ENCODE data around the gene SEC24D.

Gene SEC24D

GRCh38 chr4:118772767-118773428 is 63.0 kb downstream of the SEC24D start:
- DNase-seq = no peak

DNA sequence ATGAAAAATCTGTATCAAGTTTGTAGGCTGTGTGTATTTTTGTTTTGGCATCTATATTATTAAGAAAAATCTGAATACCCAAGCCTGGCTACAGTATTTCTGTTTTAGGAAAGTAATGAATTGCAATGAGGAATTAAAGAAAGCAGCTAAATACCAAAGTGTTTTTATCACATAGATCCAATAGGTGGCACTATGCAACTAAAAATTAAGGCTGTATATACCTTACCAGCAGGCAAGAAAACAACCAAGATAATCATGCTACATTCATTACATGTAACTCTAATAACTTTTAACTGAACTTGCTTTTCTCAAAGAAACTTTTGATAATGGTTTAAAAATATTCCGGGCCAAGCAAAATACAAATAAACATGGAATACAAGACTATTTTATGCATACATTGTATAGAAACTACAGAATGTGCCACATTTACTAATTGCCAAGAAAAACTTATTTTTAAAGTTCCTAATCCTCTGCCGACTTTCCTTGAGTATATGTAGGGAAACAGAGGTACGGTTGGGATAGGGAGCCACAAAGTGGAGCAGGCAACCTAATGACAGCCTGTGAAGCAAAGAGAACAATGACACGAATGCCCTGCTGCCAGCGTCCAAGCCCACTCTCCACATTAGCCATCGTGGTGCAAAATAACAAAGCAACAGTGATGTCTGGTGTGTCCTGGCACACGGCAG is 63.7 kb downstream of the SEC24D start:
- DNase-seq = no peak

DNA sequence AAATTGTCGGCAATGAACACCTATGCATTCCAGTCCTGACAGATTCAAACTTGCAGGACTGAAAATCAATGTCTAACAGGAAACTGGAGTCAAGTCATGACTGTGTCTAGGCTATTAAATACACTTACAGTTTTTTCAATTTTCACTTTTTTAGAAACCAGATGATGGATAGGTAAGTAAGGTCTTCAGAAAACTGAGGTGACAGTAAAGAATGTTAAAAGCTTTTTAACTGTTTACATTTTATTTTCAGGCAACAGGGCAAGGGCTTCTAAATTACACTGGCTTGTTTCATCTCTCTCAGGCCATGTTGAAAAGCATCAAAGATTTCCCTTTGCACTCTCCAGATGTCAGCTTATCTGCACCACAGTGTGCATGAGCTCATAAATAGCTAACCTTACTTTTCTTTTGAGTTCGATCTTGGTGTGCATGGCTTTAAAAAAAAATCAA is 65.2 kb downstream of the SEC24D start:
- DNase-seq = no peak

DNA sequence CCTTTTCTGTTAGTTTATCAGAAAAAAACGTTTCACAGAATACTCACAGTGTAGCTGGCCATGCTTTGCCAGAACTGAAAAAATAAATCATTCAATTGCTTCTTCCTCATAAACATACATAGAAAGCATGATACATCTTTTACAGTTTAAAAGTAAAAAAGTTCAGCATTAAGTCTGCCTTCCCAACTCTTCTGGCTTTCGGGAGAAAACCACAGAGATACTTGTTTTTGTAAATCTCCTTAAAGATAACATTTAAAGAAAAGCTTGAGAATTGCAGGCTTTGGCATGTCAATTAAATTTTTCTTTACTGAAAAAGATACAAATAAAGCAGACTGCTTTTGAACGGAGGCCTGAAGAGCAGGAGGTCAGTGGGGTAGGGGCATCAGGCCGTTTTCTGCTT is 66.8 kb downstream of the SEC24D start:
- DNase-seq = no peak

DNA sequence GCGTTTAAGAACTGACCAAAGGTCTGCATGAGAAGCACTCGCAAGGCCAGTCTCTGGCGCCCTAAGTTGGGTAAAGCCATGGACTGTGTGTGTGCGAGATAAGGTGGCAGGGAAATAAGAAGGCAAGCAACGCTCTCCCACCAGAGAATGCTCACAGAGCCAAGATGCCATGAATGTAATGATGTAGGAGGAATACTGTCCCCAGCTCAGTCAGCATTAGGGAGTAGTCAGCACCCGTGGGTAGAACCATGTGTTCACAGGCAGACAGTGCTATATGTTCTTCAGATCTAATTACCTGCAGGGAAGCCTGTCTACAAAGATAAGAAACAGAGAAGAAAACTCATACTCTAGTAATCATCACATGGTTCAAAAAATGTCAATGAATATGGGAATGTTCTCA is 68.8 kb downstream of the SEC24D start:
- no peak for DNase-seq

DNA sequence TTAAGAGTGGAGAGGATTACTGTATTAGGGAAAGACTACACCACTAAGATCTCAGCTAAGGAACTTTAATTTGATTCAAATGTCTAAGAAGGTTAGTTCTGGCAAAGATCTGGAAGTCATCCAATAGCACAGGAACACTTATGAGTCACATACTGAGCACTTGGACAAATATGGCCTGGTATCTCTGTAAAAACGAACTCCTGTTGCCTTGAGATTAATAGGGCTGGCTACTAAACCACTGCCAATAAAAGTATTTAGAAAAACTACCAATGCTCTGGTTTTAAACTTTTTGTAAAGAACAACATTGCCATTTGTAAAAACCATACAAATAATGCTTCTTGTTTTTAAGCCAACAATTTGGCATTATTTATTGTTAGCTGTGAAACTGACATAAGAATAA is 70.5 kb downstream of the SEC24D start:
- DNase-seq = no peak

DNA sequence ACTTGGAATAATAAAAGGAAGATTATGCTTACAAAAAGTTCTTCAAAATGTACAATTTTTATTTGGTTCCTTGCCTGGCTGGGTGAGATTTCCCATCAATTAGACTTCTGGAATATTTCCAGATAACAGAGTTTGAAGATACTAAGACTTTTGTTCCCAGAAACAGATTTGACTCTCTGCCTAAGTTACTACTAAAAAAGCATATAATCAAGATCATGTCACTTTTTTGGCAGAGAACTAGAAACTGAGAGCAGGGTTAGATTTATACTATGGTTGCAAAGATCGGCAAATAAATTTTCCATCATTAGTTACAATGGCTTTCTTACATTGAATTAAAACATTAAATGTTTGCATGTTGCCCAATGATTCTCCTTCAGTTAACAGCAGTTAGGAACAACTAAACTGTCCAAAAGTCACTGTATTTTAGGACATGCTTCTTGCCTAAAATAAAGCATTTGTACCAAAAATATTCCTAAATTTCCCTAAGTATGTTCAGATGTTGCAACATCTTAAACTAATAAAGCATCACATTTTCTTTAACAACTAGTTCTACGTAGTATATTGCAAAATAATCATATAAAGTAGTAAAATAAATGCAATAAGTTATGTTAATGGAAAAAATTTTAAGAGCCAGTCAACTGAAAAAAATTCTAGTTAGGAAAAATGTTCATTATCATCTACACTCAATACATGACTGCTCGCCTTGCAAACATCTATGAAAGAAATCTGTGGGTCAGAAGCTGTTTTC is 73.0 kb downstream of the SEC24D start:
- no peak for DNase-seq

GRCh38 chr4:118762155-118762554 is 73.8 kb downstream of the SEC24D start:
- DNase-seq = no peak

GRCh38 chr4:118761397-118762016 is 74.4 kb downstream of the SEC24D start:
- no peak for DNase-seq

DNA sequence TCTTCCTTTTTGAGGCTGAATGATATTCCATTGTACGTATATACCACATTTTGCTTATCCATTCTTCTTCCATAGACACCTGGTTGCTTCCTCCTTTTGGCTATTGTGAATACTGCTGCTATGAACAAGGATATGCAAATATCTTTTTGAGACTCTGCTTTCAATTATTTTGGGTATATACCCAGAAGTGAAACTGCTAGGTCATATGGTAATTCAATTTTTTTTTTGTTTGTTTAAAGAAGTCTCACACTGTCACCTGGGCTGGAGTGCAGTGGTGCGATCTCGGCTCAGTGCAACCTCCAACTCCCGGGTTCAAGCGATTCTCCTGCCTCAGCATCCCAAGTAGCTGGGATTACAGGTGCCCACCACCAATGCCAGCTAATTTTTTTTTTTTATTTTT is 75.4 kb downstream of the SEC24D start:
- no peak for DNase-seq

DNA sequence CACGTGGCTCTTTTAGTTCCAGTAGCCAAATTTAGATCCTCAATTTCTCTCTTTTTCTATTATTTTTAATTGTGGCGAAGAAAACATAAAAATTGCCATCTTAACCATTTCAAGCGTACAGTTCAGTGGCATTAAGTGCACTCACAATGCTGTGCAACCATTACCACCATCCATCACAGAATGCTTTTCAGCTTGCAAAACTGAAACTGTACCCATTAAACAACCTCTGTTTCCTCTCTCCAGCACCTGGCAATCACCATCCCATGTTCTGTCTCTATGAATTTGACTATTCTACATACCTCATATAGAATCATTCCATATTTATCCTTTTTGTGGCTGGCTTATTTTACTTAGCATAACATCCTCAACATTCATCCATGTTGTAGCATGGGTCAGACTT is 75.8 kb downstream of the SEC24D start:
- no peak for DNase-seq

DNA sequence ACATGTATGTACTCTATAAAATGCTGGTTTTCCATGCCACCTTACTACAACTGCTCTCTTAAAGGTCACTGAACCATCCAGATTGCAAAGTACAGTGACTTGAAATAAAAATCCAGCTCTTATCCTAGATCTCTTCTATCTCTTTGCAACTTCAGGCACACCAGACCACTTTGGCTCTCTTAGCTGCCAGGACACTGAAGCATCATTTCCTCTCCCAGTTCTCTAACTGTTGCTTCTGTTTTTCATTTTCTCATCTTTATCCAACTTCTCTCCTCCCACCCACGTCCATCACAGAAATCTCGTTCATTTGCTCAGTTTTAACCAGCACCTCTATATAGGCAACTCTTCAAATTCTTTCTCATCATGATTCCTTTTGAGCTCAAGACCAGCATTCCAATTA is 76.4 kb downstream of the SEC24D start:
- DNase-seq = no peak

DNA sequence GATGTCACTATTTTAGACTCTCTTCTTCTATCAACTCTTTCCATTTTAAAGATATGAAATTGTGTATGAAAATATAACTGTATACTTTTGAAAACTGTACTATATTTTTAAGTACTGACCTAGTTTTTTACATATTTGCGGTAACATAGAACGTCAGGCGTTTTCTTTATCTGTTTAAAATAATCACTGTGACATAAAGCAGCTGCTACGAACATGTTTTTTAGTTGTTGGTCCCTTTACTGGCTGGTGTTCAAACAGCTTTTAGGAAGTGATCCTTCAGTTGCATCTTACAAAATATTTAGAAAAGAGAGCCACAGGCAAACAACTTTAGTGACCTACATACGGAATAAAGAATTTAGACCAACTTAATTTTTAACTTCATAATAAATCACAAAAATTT is 77.6 kb downstream of the SEC24D start:
- no peak for DNase-seq

GRCh38 chr4:118757761-118758251 is 78.1 kb downstream of the SEC24D start:
- DNase-seq = no peak

DNA sequence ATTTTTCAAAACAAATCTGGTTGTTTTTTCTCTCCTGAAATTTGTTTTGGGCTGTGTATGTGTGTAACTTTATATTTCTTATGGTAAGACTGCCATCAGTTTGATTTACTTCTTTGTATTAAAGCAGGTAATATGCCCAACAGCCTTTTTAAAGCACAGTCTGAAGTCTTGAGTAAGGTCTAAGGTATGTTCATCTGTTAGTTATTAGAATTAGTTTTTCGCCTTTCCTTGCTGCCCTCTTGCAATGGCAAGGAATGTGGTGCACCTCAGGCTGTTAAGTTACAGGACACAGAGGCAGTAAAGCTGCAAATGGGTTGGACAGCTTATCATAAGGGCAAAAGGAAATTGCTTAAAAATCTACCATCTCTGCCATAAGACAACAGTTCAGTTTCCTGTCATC is 79.0 kb downstream of the SEC24D start:
- DNase-seq = no peak

- DNase-seq = no peak
Measured at GRCh38 chr4:118756429-118756828, 79.5 kb downstream of the SEC24D start.

GRCh38 chr4:118755438-118756226 is 80.3 kb downstream of the SEC24D start:
- no peak for DNase-seq

DNA sequence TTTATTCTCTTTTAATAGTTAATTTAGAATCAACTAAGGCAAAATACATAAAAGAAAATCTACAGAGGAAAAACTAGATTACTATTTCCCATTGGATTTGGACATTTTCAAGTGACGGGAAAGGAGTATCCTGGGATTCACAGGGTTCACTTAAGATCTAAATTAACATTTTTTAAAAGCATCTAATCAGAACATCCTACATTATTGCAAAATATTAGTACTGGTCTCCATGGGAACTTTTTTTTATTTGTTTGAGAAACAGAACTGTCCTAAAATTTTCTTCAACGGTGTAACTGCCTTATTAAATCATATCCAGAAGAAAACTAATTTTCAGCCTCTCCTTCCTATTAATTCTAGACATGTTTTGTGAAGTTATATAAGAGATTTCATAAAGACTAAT is 81.0 kb downstream of the SEC24D start:
- no peak for DNase-seq

DNA sequence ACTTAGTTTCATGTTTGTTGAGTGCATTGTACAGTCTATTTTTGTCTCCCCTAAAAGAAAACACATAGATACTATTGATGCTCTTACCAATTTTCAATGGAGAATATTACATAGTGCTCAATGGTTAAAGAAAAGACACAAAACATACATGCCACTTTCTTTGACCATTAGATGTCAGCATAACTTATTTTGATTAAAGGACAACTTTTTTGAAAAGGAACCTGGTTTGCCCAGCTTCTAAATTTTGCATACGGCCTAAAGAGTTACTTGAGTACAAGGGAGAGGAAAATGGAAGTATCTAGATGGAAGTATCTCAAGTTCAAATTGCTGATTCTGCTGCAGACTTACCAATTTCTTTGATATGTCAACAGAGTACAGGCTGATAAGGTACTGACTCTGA is 82.2 kb downstream of the SEC24D start:
- no peak for DNase-seq

DNA sequence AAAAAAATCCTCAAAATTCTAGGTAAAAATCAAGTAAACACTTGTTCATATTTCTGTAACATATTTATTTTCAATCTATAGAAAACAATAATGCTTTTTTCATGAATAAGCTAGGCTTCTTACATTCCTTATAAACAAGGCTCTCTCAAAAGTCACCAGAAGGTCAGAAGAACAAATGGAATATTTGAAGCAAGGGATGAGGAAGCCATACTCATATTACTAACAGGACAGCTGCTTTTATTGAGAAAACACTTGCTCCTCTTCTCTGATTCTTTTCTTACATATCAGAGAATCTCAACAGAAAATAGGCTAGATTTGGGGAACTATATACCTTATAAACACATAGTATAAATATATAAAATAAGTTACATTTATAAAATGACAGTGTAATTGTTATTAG is 82.8 kb downstream of the SEC24D start:
- no peak for DNase-seq

GRCh38 chr4:118752551-118752950 is 83.4 kb downstream of the SEC24D start:
- no peak for DNase-seq

GRCh38 chr4:118751629-118752323 is 84.2 kb downstream of the SEC24D start:
- no peak for DNase-seq
